HG03175 (cell line): ENCODE data around the gene TNFRSF13B.
A peak's percentile ranks its signal among the peaks of the same experiment; 100 is the strongest.
"Not testable (repeated sequence)": the region's sequence is repeated elsewhere in the genome, so short reads cannot be mapped to it uniquely, and the experiment has no call there.

ENCODE experiments used
- ATAC-seq: cut with Tn5 transposase; IDR thresholded peaks from one replicate; pipeline ENCODE4 v1.9.1; 2021; ENCODE audit warnings: mild to moderate bottlenecking, moderate library complexity; ENCODE audit not compliant: unreplicated experiment

The TNFRSF13B gene

DNA sequence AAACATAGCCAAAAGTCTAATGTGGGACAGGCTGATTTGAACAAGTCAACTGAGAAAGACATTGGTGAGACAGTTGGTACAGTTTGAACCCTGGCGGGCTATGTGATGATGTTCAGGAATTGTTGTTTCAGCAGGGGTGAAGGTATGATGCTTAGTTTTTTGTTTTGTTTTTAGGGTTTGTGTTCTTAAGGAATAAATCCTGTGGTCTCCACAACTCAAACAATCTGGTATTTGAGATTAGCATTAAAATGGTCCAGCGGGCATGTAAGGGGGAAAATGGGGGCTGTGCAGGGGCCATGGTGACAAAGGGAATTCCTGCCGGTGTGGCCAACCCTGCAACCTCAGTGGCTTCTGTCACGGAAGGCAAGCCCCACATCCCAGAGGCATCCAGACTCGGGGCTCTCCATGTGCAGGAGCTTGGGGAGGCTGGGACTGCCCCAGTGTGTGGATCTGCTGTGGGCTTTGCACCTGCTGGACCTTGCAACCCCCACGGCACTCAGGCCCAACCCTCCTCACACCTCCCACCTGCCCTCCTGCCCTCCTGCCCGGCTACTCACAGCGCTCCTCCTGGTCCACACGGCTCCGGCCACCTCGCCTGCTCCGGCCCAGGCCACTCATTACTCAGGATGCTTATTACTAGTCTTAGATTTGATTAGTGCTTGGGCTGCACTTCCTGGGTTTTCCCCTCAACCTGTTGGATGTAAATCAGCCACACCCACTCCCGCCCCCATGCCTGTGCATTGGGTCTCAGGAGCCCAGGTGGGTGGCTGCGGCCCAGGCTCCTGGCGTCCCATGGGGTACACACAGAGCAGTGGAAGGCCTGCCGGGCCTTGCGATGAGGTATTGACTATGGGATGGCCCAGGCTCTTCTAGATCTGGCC lies at the start of gene TNFRSF13B:
Gene TNFRSF13B (minus strand): TSS at position 661 of the 881 bp plus-strand sequence. CDS start 43 bp downstream, at position 618.
- peak; percentile 18 for ATAC-seq

- ATAC-seq = no peak
These were observed 49.4 kb upstream of the TNFRSF13B start for GRCh38 chr17:17021194-17021863.

DNA sequence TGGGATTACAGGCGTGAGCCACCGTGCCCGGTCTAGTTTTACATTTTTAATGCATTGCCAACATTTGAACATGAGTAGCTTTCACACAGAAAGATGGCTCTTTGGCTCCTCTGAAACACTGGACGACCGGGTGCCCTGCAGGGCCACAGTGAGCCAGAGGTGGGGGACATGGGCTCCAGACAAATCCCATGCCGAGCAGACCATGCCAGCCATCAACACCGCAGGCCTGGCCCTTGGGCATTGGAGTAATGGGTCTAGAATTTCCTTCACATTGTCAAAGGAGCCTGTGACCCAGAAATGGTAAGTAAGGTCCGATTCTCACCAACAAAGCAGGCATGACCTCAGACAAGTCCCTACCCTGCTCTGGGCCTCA lies 48.9 kb upstream of the TNFRSF13B start:
- ATAC-seq = no peak

- ATAC-seq = no peak
These were observed 48.1 kb upstream of the TNFRSF13B start for GRCh38 chr17:17019891-17020456.

- no peak for ATAC-seq
These were observed 47.5 kb upstream of the TNFRSF13B start for GRCh38 chr17:17019430-17019762.

- ATAC-seq = no peak
These were observed 46.9 kb upstream of the TNFRSF13B start for GRCh38 chr17:17018612-17019429.

DNA sequence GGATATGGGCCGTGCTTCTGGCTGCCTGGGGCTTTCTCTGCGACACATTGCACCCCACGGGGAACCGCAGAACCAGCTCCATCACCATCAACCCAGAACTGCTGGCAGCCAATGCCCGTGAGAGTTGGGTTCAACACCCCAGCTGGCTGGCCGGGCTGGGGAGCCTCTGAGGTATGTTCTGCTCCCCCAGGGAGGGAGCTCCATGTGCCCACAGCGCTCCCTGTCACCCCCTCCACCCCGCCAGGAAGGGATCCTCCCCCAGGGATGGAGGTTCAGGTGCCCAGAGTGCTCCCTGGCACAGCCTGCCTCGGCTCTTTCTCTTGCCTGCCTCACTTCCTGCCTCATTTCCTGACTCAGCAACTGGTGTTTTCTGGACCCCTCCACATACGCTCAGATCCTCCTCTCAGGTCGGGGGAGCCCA lies 46.1 kb upstream of the TNFRSF13B start:
- no peak for ATAC-seq

DNA sequence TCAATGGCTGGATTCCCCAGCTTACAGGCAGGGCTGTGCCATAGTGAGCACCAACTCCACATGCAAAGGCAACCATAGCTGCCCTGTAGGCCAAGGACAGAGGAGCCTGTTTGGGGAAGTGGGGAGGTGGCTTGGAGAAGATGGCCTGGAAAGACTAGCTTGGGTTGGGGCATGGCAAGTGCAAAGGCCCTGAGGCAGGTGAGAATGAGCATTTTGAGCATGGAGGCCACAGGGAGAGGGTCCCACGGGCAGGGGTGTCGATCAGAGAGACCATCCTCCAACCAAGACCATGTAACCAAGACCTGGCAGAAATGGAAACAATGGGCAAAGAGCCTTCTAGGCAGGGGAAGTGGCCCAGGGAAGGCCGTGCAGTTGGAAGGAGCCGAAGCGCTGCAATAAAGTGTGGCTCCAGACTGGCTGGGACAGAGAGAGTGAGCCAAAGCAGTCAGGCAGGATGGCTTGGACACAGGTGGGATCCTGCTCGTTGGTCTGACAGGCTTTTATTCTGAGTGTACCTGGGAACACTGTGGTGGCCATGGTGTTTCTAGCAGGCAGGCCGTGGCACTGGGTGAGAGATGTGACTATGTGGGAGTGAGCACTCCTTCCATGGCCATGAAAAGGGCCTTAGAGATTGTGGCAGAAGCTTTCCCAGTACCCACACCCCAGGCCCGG lies 45.6 kb upstream of the TNFRSF13B start:
- ATAC-seq = no peak

- not testable (repeated sequence) for ATAC-seq
These were observed 44.6 kb upstream of the TNFRSF13B start for GRCh38 chr17:17016199-17017197.

- ATAC-seq = no peak
These were observed 43.3 kb upstream of the TNFRSF13B start for GRCh38 chr17:17015230-17015629.

DNA sequence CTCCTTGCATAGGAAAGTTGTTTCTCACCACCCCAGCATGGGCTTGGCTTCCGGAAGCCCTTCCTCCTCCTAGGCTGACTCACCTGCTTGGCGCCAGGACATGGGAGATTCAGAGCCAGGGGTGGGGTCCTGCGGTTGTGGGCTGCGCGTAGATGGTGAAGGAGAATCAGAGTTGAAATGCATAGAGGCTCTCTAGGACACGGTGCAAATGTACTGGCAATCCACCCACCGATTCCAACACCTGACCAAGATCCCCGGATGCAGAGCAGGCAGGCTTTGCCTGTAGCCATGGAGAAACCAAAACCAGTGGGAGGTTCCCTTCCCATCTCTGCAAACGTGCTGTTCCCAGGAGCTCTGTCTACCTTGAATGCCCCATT lies 42.8 kb upstream of the TNFRSF13B start:
- ATAC-seq = not testable (repeated sequence)

DNA sequence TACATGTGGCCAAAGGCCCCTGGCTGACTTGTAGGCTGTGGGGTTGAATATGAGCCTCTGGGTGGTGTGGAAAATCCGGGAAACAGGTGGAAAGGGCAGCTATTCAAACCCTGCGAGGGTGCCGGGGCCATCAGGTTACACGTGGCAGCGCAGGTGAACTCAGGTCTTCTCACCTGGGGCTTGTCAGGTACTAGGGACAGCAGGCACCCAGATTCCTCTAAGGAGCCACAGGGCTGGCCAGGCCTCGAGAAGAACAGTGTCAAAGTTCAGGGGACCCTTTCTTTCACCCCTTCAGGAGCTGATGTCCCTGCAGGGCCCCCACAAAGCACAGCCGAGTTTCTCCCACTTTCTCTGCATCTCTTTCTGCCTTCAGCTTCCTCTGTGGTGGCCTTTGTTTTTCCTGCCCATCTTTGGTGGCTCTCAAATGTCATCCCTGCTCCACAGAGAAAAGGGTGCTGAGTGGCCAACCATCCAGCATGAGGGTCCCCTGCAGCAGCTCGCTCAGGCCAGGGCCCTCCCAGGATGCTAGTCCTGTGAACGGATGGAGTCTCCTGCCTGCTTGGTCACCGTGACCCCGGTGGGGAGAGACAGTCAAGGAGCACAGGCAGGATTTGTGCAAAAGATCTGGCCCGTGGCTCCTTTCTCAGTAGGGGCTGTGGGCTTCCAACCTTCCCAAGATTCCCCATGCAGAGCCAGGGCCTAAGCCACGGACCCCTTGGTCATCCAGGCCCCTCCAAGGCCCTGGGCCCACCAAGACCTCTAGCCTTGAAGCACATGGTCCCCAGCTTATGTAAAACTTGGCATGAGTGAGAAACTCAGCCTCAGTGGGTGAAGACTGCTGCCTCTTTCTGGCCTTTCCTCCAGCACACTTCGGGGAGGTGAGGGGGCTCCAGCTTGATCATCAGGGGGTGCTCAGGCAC lies 42.2 kb upstream of the TNFRSF13B start:
- not testable (repeated sequence) for ATAC-seq

DNA sequence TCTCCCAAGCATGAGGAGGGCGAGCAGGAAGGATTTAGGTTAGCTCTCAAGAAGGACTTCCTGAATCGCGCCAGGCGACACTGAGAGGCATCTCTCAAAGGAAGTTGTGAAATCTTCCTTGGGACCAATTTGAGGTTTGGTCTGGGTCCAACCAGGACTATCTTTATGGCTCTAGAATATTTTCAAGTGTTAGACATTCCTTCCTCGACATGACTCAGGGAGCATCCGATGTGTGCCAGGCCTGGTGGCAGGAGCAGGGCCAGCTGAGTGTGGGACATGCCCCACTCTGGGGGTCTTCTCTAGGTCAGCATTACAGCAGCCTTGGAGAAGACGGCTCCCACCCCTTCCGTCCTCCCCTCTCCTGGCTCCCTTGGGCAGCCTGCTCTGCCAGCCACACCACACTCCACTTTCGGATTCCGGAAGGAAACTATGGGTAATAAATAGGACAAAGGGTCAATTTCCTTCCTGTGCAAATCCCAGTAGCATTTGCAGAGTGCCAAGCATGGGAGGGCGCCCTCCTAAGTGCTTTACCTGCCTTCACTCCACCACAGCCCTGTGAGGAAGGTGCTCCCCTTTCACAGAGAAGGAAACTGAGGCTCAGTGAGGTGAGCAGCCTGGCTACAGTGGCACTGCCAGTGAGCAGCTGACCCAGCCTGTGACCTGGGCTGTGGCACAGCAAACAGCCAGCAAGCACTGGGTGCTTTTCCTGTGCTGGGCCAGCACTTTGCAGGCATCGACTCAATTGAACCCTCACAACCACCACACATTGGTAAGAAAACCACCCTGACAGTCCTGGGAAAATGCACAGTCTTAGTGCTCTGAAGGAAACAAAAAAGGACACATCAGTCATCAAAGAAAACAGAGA lies 39.4 kb upstream of the TNFRSF13B start:
- not testable (repeated sequence) for ATAC-seq

DNA sequence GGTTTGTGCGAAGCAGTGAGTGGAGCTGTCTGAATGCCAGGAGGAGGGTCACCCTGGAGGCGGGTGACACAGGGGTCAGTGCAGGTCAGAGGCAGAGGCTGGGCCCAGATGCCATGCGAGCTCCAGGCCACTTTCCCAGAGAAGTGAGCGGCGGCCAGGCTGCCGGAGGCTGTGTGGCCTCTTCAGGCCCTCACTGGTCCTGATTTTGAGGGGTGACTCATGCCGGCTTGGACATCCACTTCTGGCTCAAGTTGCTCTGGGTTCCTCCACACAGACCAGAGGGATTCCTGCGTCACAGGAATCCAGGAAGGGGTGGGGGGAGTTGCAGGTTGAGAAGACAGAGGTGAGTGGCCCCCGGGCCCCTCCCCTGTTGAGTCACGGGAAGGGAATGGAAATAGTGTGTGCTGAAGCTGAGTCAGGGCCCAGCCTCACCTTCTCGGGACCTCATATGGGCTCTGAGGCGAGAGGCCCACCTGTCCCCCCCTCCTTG lies 38.7 kb upstream of the TNFRSF13B start:
- not testable (repeated sequence) for ATAC-seq

DNA sequence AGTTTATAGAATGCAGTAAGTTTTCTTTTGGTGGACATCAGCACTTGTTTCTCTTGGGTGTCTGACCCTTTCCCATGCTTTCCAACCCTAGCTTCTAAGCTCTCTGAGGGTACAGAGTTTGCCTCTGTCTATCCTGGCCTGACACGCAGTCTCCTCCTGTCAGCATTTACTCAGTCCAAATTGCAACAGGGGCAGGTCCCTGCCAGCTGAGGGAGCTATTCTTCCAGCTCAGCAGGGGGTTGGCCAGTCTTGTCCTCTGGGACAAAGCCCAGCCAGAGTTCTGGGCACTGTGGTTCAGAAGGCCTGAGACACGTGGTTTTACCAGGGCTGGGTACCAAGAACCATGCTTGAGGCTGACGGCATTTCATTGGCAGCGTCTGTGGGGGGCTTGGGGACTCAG lies 38.1 kb upstream of the TNFRSF13B start:
- ATAC-seq = not testable (repeated sequence)

DNA sequence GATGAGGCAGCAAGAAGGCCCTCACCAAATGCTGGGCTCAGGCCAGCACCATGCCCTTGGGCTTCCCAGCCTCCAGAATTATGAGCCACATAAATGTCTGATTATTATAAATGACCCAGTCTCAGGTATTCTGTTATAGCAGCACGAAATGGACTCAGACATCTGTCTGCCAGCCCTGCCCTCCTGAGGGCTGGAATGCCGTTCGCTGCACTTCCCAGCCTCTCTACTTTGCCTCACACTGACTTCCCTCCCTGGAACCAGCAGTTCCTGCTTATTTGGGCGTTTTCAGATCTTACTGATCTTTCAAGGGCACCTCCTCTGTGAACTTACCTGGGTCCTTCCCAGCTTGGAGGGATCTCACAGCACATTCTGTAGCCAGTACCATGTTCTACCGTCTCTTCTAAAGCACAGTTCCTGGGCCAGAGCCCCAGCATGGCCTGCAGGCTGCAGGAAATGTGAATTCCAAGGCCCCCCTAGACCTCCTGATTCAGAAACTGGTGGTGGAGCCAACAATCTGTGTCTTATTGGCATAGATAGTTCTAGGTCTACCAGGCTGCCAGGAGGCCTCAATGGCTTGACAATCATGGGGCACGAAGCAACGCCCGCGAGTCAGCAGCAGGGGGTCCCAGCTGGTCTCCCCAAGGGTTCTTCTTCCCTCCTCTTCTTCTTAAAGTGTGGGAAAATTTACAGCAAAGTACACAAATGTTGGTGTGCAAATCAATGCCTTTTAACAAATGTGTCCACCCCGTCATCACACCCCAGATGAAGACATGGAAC lies 36.9 kb upstream of the TNFRSF13B start:
- ATAC-seq = not testable (repeated sequence)
